ENCODE measurements around the gene ASTN2. TPM values are rescaled to one million over a fixed set of nuclear protein-coding genes. Genes with fewer than 3 reads are reported as not detected.
A peak's percentile ranks its signal among the peaks of the same experiment; 100 is the strongest.

ASTN2 gene
- total and polyA plus RNA-seq, 9 of the 15 experiments (the other 6 are each of a cell fraction or from before 2014, with no cell fraction given): 0.56 to 3.5 (median 1.9) TPM

- TF ChIP-seq REST (IDR thresholded peaks at IDR 0.05; ENCODE audit: borderline replicate concordance) (peak; percentile 53; the same call in 1 of the 2 replicates), REST (CRISPR knock-in tag; IDR thresholded peaks at IDR 0.05; ENCODE audit: low read depth) (no peak), TAL1 (IDR thresholded peaks at IDR 0.05) (peak; percentile 99), RFX5 (IDR thresholded peaks at IDR 0.05; ENCODE audit: low read depth, low read length) (no peak), SIX5 (IDR thresholded peaks at IDR 0.05; ENCODE audit: borderline replicate concordance in 1 of 2, insufficient read depth in 1 of 2, low read depth in 1 of 2, low read length in 2 of 2) (peak in 1 of 2 experiments; percentile 11; a peak in 1 of 4 replicates), ZNF766 (CRISPR knock-in tag; conservative IDR thresholded peaks at IDR 0.05) (peak; percentile 96), ZNF699 (CRISPR knock-in tag; IDR thresholded peaks at IDR 0.05; ENCODE audit: insufficient replicate concordance) (no peak), MTA1 (IDR thresholded peaks at IDR 0.05; ENCODE audit: borderline replicate concordance) (peak; percentile 82; the same call in 1 of the 2 replicates), ZKSCAN1 (IDR thresholded peaks at IDR 0.05; ENCODE audit: low read depth, low read length) (peak; percentile 90), TCF7 (IDR thresholded peaks at IDR 0.05; ENCODE audit: borderline replicate concordance) (peak; percentile 94), ATF1 (CRISPR knock-in tag; IDR thresholded peaks at IDR 0.05) (no peak), ATF1 (tag; IDR thresholded peaks at IDR 0.05) (peak; percentile 93), HES1 (IDR thresholded peaks at IDR 0.05; ENCODE audit: low read depth) (peak; percentile 53), STAG1 (CRISPR knock-in tag; IDR thresholded peaks at IDR 0.05; ENCODE audit: borderline replicate concordance) (no peak), CEBPB (tag; IDR thresholded peaks at IDR 0.05) (peak; percentile 68), HDAC3 (IDR thresholded peaks at IDR 0.05; ENCODE audit: borderline replicate concordance, partially characterized antibody) (peak; percentile 98), SMARCA5 (IDR thresholded peaks at IDR 0.05) (no peak), MAX (CRISPR knock-in tag; IDR thresholded peaks at IDR 0.05) (peak; percentile 15; the same call in 1 of the 2 replicates), ZNF239 (CRISPR knock-in tag; IDR thresholded peaks at IDR 0.05) (peak; percentile 70), ZNF445 (CRISPR knock-in tag; IDR thresholded peaks at IDR 0.05; ENCODE audit: low read depth) (0 out of 2 replicates have a peak, but pooled peaks have one; percentile 52), SREBF1 (IDR thresholded peaks at IDR 0.05; ENCODE audit: borderline replicate concordance, low read depth, low read length) (no peak), BRD9 (IDR thresholded peaks at IDR 0.05; ENCODE audit: low read depth, partially characterized antibody) (peak; percentile 87)
Measured at GRCh38 chr9:116464987-116465571, 949.8 kb downstream of the ASTN2 start (continued).

Measured in K562 (cell line).